Ovary (tissue), 9 donors: Measurements from ENCODE around the gene RASIP1. TPM values are rescaled to one million over a fixed set of nuclear protein-coding genes. Genes with fewer than 3 reads are reported as not detected.
"Not testable (repeated sequence)": the region's sequence is repeated elsewhere in the genome, so short reads cannot be mapped to it uniquely, and the experiment has no call there.

Source experiments
- DNase-seq, 5 donors: peaks; one replicate each; pipeline ENCODE4 v3.0.0-alpha.2; 2019 to 2020
- H3K27ac ChIP-seq, 2 donors: fragments of 200-600 bp; one replicate each; pipeline versions ENCODE4 v1.5.1 to v1.8.0; 2019 to 2022
- H3K27me3 ChIP-seq: fragments of 200-600 bp; one replicate; pipeline ENCODE4 v1.8.0; 2022
- H3K36me3 ChIP-seq: fragments of 200-600 bp; sonication (generic); one replicate; pipeline ENCODE4 v1.5.1; 2019
- H3K4me1 ChIP-seq: one replicate; pipeline ENCODE4 v1.8.1; 2013; ENCODE audit warnings: mild to moderate bottlenecking, moderate library complexity; ENCODE audit not compliant: insufficient read depth
- H3K4me3 ChIP-seq: fragments of 200-600 bp; sonication (generic); one replicate; pipeline ENCODE4 v1.5.1; 2017
- H3K9me3 ChIP-seq, 2 donors: fragments of 200-600 bp in 1 of 2; sonication (generic) in 1 of 2; one replicate each; pipeline versions ENCODE4 v1.5.1 to v1.8.1; 2013 to 2019; ENCODE audit warnings: mild to moderate bottlenecking in 1 of 2, moderate library complexity in 1 of 2
- CTCF ChIP-seq, 3 donors: fragments of 450-650 bp in 2 of 3; fragments of 200-600 bp in 1 of 3; IDR thresholded peaks; one replicate each; pipeline versions ENCODE4 v1.5.1 to v1.8.0; 2016 to 2022; ENCODE audit warnings: antibody characterized with exemption in 3 of 3, mild to moderate bottlenecking in 1 of 3
- EP300 ChIP-seq: sonication (generic); formaldehyde crosslinking; IDR thresholded peaks from one replicate; pipeline ENCODE4 v1.6.1; 2017; ENCODE audit warnings: antibody characterized with exemption
- POLR2A ChIP-seq: fragments of 450-650 bp; IDR thresholded peaks from one replicate; pipeline ENCODE4 v1.6.1; 2017; ENCODE audit warnings: antibody characterized with exemption, mild to moderate bottlenecking, moderate library complexity
- WGBS, 3 donors: extraction: QIAGEN DNeasy Blood & Tissue Kit in 1 of 3; methylation state at CpG; one replicate each; pipeline versions ENCODE4 v1.1.5 to v1.1.7; 2013 to 2017; 5-methylcytosine and 5-hydroxymethylcytosine counted together
- intact Hi-C, 4 donors: fragments of 100-400 bp; cut with DNase I; formaldehyde crosslinking; loops; one replicate each; pipeline versions ENCODE4 v1.11.0 to v1.15.1; 2022 to 2023
- polyA plus RNA-seq, 2 donors: library from polyadenylated mRNA; stranded (reverse); fragments of 200-250 nt in 1 of 2; fragments of 350-450 nt in 1 of 2; fragmentation: Illumina TruSeq in 1 of 2; extraction: RNeasy Lipid Tissue Mini Kit (QIAGEN cat#74804) in 1 of 2; gene quantifications; one replicate each; pipeline ENCODE4 v1.2.3, GENCODE V29; 2013 to 2014
- total RNA-seq, 7 donors: library from RNA; depleted of rRNA in 2 of 7; stranded (reverse); fragments of >200 nt in 2 of 7; fragmentation: NEBNext Ultra II Directional in 3 of 7; extraction: Animal tissue kit (Norgen Biotek cat#: 25700) in 3 of 7; gene quantifications; one replicate each; pipeline versions ENCODE4 v1.1.0 to v1.2.4, GENCODE V29; 2016 to 2023
- donor health status: DM: no; HTN: no; CAD: no; lungs with moderate emphysema.
- donor health status: DM: no; HTN: no; CAD: no.
- donor health status: Bipolar disorder and iron deficiency.
- donor health status: DM: yes; HTN: yes; CAD: no.
- donor health status: DM: no; HTN: no; CAD: no.
- donor health status: DM: yes; HTN: yes; CAD: no.

The RASIP1 gene
- total and polyA plus RNA-seq, 9 donors: 4.1 to 25.9 (median 14.2) TPM

GRCh38 chr19:48696353-48697010 lies 43.9 kb downstream of the RASIP1 start:
- DNase-seq: no peak
- no peak for TF ChIP-seq EP300
- no peak for TF ChIP-seq CTCF (IDR thresholded peaks at IDR 0.05)
- TF ChIP-seq POLR2A: no peak
- intact Hi-C loops: no loop called here
- H3K4me3 ChIP-seq: peak overlapping the region; percentile 16
- H3K4me1 ChIP-seq: no peaks in the 10 kb centered on the region
- H3K9me3 ChIP-seq: no peaks in the 10 kb centered on the region
- H3K27ac ChIP-seq: no peak overlapping the region
- 21 to 31% (median 22%) methylated on average over 33 to 34 of the region's 34 CpGs for WGBS, 3 donors
- H3K27me3 ChIP-seq: no peaks in the 10 kb centered on the region
- no peaks in the 10 kb centered on the region for H3K36me3 ChIP-seq

GRCh38 chr19:48695743-48696352 lies 44.6 kb downstream of the RASIP1 start, which contains the start of gene FUT2:
Gene FUT2, plus strand, starts transcription at chr19:48695971. Its CDS starts 6,986 bp downstream, at chr19:48702957.
- TF ChIP-seq CTCF (IDR thresholded peaks at IDR 0.05) (no peak), EP300 (no peak), POLR2A (no peak)
- Histone ChIP-seq H3K4me1 (no peaks in the 10 kb centered on the region), H3K4me3 (peak within 1 kb of the TSS; percentile 16), H3K27me3 (no peaks in the 10 kb centered on the region), H3K9me3 (no peaks in the 10 kb centered on the region), H3K36me3 (no peaks in the 10 kb centered on the region), H3K27ac (no peak within 1 kb of the TSS)
- intact Hi-C loops: no loop called here
- 54 to 67% (median 56%) methylated on average over 16 of the region's 16 CpGs for WGBS, 3 donors
- DNase-seq: no peak

DNA sequence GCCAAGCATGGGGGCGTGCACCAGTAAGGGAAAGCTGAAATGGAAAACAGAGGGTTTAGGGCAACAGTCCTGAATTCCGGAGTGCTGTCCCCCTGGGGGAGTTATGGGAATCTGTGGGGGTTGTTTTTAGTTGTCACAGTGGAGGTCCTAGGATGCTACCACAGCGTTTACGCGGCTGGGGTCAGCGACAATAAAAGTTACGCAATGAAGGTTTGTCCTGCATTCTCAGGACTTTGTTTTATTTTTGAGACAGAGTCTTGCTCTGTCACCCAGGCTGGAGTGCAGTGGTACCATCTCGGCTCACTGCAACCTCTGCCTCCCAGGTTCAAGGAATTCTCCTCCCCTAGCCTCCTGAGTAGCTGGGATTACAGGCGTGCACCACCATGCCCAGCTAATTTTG lies 46.8 kb downstream of the RASIP1 start:
- H3K27me3 ChIP-seq, H3K4me1 ChIP-seq, H3K36me3 ChIP-seq, DNase-seq, H3K9me3 ChIP-seq, H3K27ac ChIP-seq, H3K4me3 ChIP-seq, intact Hi-C loops: not testable (repeated sequence)
- 89 to 90% (median 90%) methylated on average over 9 of the region's 9 CpGs for WGBS, 3 donors

DNA sequence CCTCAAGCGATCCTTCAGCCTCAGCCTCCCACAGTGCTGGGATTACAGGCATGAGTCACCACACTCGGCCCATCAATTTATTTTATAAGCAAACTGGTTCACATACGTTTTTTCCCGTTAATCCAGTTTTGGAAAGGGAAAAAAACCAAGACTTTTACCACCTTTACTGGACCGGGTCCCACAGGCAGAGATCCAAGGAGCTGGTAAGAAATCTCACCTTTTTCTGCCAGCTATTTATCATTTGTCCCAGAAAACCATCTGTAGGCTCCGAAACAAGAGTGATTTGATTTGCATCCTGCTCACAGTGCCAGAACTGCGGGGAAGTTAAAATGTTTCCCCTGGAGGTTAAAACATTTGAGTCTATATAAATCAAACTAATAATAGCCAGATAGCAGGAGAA lies 51.0 kb downstream of the RASIP1 start:
- Histone ChIP-seq H3K27me3 (no peaks in the 10 kb centered on the region), H3K9me3 (no peaks in the 10 kb centered on the region), H3K4me1 (no peaks in the 10 kb centered on the region), H3K36me3 (no peaks in the 10 kb centered on the region), H3K4me3 (no peak overlapping the region), H3K27ac (no peak overlapping the region)
- intact Hi-C loops: no loop called here
- TF ChIP-seq EP300: no peak
- no peak for TF ChIP-seq CTCF (IDR thresholded peaks at IDR 0.05)
- TF ChIP-seq POLR2A: no peak
- DNase-seq: no peak
- 29 to 57% (median 37%) methylated on average over 7 of the region's 7 CpGs for WGBS, 3 donors

GRCh38 chr19:48687776-48688175 lies 52.6 kb downstream of the RASIP1 start:
- Histone ChIP-seq H3K4me3 (no peak overlapping the region), H3K36me3 (no peaks in the 10 kb centered on the region), H3K27me3 (no peaks in the 10 kb centered on the region), H3K27ac (no peak overlapping the region), H3K4me1 (no peaks in the 10 kb centered on the region), H3K9me3 (no peaks in the 10 kb centered on the region)
- no peak for TF ChIP-seq CTCF (IDR thresholded peaks at IDR 0.05)
- TF ChIP-seq POLR2A: no peak
- no peak for TF ChIP-seq EP300
- no peak for DNase-seq
- 89 to 92% (median 91%) methylated on average over 3 of the region's 3 CpGs for WGBS, 3 donors
- intact Hi-C loops: no loop called here

DNA sequence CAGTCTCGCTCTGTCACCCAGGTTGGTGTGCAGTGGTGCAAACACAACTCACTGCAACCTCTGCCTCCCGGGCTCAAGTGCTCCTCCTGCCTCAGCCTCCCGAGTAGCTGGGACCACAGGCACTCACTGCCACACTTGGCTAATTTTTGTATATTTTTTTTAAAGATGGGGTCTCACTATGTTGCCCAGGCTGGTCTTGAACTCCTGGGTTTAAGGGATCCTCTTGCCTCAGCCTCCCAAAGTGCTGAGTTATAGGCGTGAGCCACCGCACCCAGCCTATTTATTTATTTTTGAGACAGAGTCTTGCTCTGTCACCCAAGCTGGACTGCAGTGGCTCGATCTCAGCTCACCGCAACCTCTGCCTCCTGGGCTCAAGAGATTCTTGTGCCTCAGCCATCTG lies 53.8 kb downstream of the RASIP1 start:
- H3K27ac ChIP-seq, H3K4me1 ChIP-seq, H3K36me3 ChIP-seq, intact Hi-C loops, H3K4me3 ChIP-seq, DNase-seq, H3K27me3 ChIP-seq, H3K9me3 ChIP-seq: not testable (repeated sequence)
- WGBS, 3 donors: 93 to 95% (median 93%) methylated on average over 7 of the region's 7 CpGs
